HG03280 (cell line): ENCODE measurements around the gene ZBTB7C.

Source experiments
- ATAC-seq: cut with Tn5 transposase; IDR thresholded peaks from one replicate; pipeline ENCODE4 v1.9.1; 2021; ENCODE audit warnings: mild to moderate bottlenecking, moderate library complexity; ENCODE audit not compliant: unreplicated experiment

Gene ZBTB7C

GRCh38 chr18:48355276-48356115 lies 53.7 kb downstream of the ZBTB7C start:
- ATAC-seq = no peak

GRCh38 chr18:48354746-48355260 lies 54.4 kb downstream of the ZBTB7C start:
- no peak for ATAC-seq

- no peak for ATAC-seq
Measured at GRCh38 chr18:48352051-48352755, 57.0 kb downstream of the ZBTB7C start.

- ATAC-seq = no peak
Measured at GRCh38 chr18:48351216-48352050, 57.8 kb downstream of the ZBTB7C start.

- no peak for ATAC-seq
Measured at GRCh38 chr18:48348739-48349138, 60.4 kb downstream of the ZBTB7C start.

- ATAC-seq = no peak
Measured at GRCh38 chr18:48347756-48348326, 61.3 kb downstream of the ZBTB7C start.

- ATAC-seq = no peak
Measured at GRCh38 chr18:48345596-48345995, 63.6 kb downstream of the ZBTB7C start.

GRCh38 chr18:48342581-48342980 lies 66.6 kb downstream of the ZBTB7C start:
- ATAC-seq = no peak

GRCh38 chr18:48342125-48342524 lies 67.1 kb downstream of the ZBTB7C start:
- no peak for ATAC-seq

GRCh38 chr18:48340560-48340959 lies 68.6 kb downstream of the ZBTB7C start:
- no peak for ATAC-seq

GRCh38 chr18:48339692-48340091 lies 69.5 kb downstream of the ZBTB7C start:
- ATAC-seq = no peak

GRCh38 chr18:48338915-48339314 lies 70.3 kb downstream of the ZBTB7C start:
- ATAC-seq = no peak

GRCh38 chr18:48337053-48337452 lies 72.1 kb downstream of the ZBTB7C start:
- ATAC-seq = no peak

GRCh38 chr18:48336332-48336731 lies 72.9 kb downstream of the ZBTB7C start:
- no peak for ATAC-seq

GRCh38 chr18:48335829-48336228 lies 73.4 kb downstream of the ZBTB7C start:
- no peak for ATAC-seq

- ATAC-seq = no peak
Measured at GRCh38 chr18:48334845-48335244, 74.3 kb downstream of the ZBTB7C start.

GRCh38 chr18:48333563-48333962 lies 75.6 kb downstream of the ZBTB7C start:
- no peak for ATAC-seq

GRCh38 chr18:48330016-48330991 lies 78.9 kb downstream of the ZBTB7C start:
- ATAC-seq = no peak

- ATAC-seq = no peak
Measured at GRCh38 chr18:48328473-48329210, 80.5 kb downstream of the ZBTB7C start.
